Omental fat pad (tissue), 4 donors: ENCODE results near the gene HAUS1. TPM values are rescaled to one million over a fixed set of nuclear protein-coding genes. Genes with fewer than 3 reads are reported as not detected.
"Not testable (repeated sequence)": the region's sequence is repeated elsewhere in the genome, so short reads cannot be mapped to it uniquely, and the experiment has no call there.

Source experiments
- ATAC-seq: fragments of 150-250 bp; one replicate; pipeline ENCODE4 v1.9.1; 2016; ENCODE audit warnings: mild to moderate bottlenecking, moderate library complexity; ENCODE audit not compliant: low FRiP score
- DNase-seq: peaks from one replicate; pipeline ENCODE4 v3.0.0-alpha.2; 2019; ENCODE audit warnings: low spot score
- CTCF ChIP-seq, 3 donors: fragments of 450-650 bp; IDR thresholded peaks; one replicate each; pipeline ENCODE4 v1.5.1; 2016 to 2017; ENCODE audit warnings: antibody characterized with exemption in 3 of 3, mild to moderate bottlenecking in 3 of 3, moderate library complexity in 2 of 3
- total RNA-seq, 4 donors: library from RNA; depleted of rRNA; stranded (reverse); fragments of >200 nt; gene quantifications; one replicate each; pipeline ENCODE4 v1.1.0, GENCODE V29; 2016

Gene HAUS1
- total RNA-seq, 4 donors from 2014 or later: 23.4 to 28.5 (median 27.3) TPM

- TF ChIP-seq CTCF (IDR thresholded peaks at IDR 0.05): no peak
- ATAC-seq (no peak), DNase-seq (no peak)
These were observed 4.7 kb upstream of the HAUS1 start for GRCh38 chr18:46099463-46099862.

GRCh38 chr18:46109386-46109785 lies 5.2 kb downstream of the HAUS1 start:
- DNase-seq (no peak), ATAC-seq (no peak)
- no peak for TF ChIP-seq CTCF (IDR thresholded peaks at IDR 0.05)

- no peak for DNase-seq
- no peak for ATAC-seq
- TF ChIP-seq CTCF (IDR thresholded peaks at IDR 0.05): no peak
These were observed 6.2 kb downstream of the HAUS1 start for GRCh38 chr18:46110406-46110805.

- DNase-seq: no peak
- TF ChIP-seq CTCF (IDR thresholded peaks at IDR 0.05): no peak
- no peak for ATAC-seq
These were observed 9.6 kb downstream of the HAUS1 start for GRCh38 chr18:46113751-46114150.

GRCh38 chr18:46126625-46127024 lies 22.4 kb downstream of the HAUS1 start:
- DNase-seq, ATAC-seq: not testable (repeated sequence)

GRCh38 chr18:46130061-46130460 lies 25.9 kb downstream of the HAUS1 start:
- TF ChIP-seq CTCF (IDR thresholded peaks at IDR 0.05): no peak
- DNase-seq (no peak), ATAC-seq (no peak)

GRCh38 chr18:46130549-46130948 lies 26.4 kb downstream of the HAUS1 start:
- not testable (repeated sequence) for DNase-seq, ATAC-seq

- no peak for TF ChIP-seq CTCF (IDR thresholded peaks at IDR 0.05)
- ATAC-seq (no peak), DNase-seq (no peak)
These were observed 29.3 kb downstream of the HAUS1 start for GRCh38 chr18:46133534-46133933.
